Activated naive CD4-positive, alpha-beta T cell treated with anti-CD3 and anti-CD28 coated beads, Interleukin-2, amount 50 U/mL, for 24 hours (primary cell): ENCODE results near the gene RABGAP1L.
"Not testable (repeated sequence)": the region's sequence is repeated elsewhere in the genome, so short reads cannot be mapped to it uniquely, and the experiment has no call there.

Source experiments
- H3K27ac Mint-ChIP-seq: one replicate; pipeline ENCODE4 v1.8.0; 2021; ENCODE audit warnings: mild to moderate bottlenecking, mixed read lengths
- H3K27me3 Mint-ChIP-seq: one replicate; pipeline ENCODE4 v1.8.0; 2021; ENCODE audit warnings: mixed read lengths
- H3K36me3 Mint-ChIP-seq: one replicate; pipeline ENCODE4 v1.8.0; 2021; ENCODE audit warnings: mixed read lengths
- H3K4me1 Mint-ChIP-seq: one replicate; pipeline ENCODE4 v1.8.0; 2021; ENCODE audit warnings: mixed read lengths
- H3K4me3 Mint-ChIP-seq: one replicate; pipeline ENCODE4 v1.8.0; 2021; ENCODE audit warnings: mild to moderate bottlenecking, mixed read lengths
- H3K9me3 Mint-ChIP-seq: one replicate; pipeline ENCODE4 v1.8.0; 2021; ENCODE audit warnings: mixed read lengths

RABGAP1L gene

GRCh38 chr1:174238845-174239501, 79.7 kb downstream of the RABGAP1L start:
- not testable (repeated sequence) for H3K27ac Mint-ChIP-seq, H3K4me3 Mint-ChIP-seq, H3K4me1 Mint-ChIP-seq, H3K27me3 Mint-ChIP-seq, H3K9me3 Mint-ChIP-seq, H3K36me3 Mint-ChIP-seq

- no peak overlapping the region for H3K4me3 Mint-ChIP-seq
- peaks cover 13% of the 10 kb centered on the region for H3K36me3 Mint-ChIP-seq
- no peak overlapping the region for H3K27ac Mint-ChIP-seq
- no peaks in the 10 kb centered on the region for H3K9me3 Mint-ChIP-seq
- H3K4me1 Mint-ChIP-seq, result no peaks in the 10 kb centered on the region
- H3K27me3 Mint-ChIP-seq, result no peaks in the 10 kb centered on the region
Measured at GRCh38 chr1:174239541-174239940, 80.2 kb downstream of the RABGAP1L start.

- Mint-ChIP-seq H3K9me3 (no peaks in the 10 kb centered on the region), H3K27ac (no peak overlapping the region), H3K4me3 (no peak overlapping the region), H3K4me1 (no peaks in the 10 kb centered on the region), H3K36me3 (peaks cover 18% of the 10 kb centered on the region), H3K27me3 (no peaks in the 10 kb centered on the region)
Measured at GRCh38 chr1:174242856-174243255, 83.5 kb downstream of the RABGAP1L start.

GRCh38 chr1:174243451-174244000, 84.2 kb downstream of the RABGAP1L start:
- H3K27ac Mint-ChIP-seq, result no peak overlapping the region
- H3K4me3 Mint-ChIP-seq, result no peak overlapping the region
- no peaks in the 10 kb centered on the region for H3K4me1 Mint-ChIP-seq
- peaks cover 18% of the 10 kb centered on the region for H3K36me3 Mint-ChIP-seq
- no peaks in the 10 kb centered on the region for H3K27me3 Mint-ChIP-seq
- no peaks in the 10 kb centered on the region for H3K9me3 Mint-ChIP-seq

GRCh38 chr1:174244017-174244416, 84.7 kb downstream of the RABGAP1L start:
- H3K4me1 Mint-ChIP-seq, result no peaks in the 10 kb centered on the region
- peaks cover 18% of the 10 kb centered on the region for H3K36me3 Mint-ChIP-seq
- H3K27me3 Mint-ChIP-seq, result no peaks in the 10 kb centered on the region
- no peak overlapping the region for H3K27ac Mint-ChIP-seq
- no peak overlapping the region for H3K4me3 Mint-ChIP-seq
- no peaks in the 10 kb centered on the region for H3K9me3 Mint-ChIP-seq

GRCh38 chr1:174247472-174247871, 88.2 kb downstream of the RABGAP1L start:
- Mint-ChIP-seq H3K27ac (no peak overlapping the region), H3K4me1 (no peaks in the 10 kb centered on the region), H3K9me3 (no peaks in the 10 kb centered on the region), H3K36me3 (peaks cover 10% of the 10 kb centered on the region), H3K27me3 (no peaks in the 10 kb centered on the region), H3K4me3 (no peak overlapping the region)

- Mint-ChIP-seq H3K4me1 (no peaks in the 10 kb centered on the region), H3K27ac (no peak overlapping the region), H3K27me3 (no peaks in the 10 kb centered on the region), H3K36me3 (peaks cover 10% of the 10 kb centered on the region), H3K9me3 (no peaks in the 10 kb centered on the region), H3K4me3 (no peak overlapping the region)
Measured at GRCh38 chr1:174248041-174248440, 88.7 kb downstream of the RABGAP1L start.

- not testable (repeated sequence) for H3K27me3 Mint-ChIP-seq, H3K27ac Mint-ChIP-seq, H3K4me3 Mint-ChIP-seq, H3K9me3 Mint-ChIP-seq, H3K36me3 Mint-ChIP-seq, H3K4me1 Mint-ChIP-seq
Measured at GRCh38 chr1:174256386-174256785, 97.1 kb downstream of the RABGAP1L start.

GRCh38 chr1:174258148-174258550, 98.8 kb downstream of the RABGAP1L start:
- no peak overlapping the region for H3K4me3 Mint-ChIP-seq
- peaks cover 7% of the 10 kb centered on the region for H3K36me3 Mint-ChIP-seq
- no peak overlapping the region for H3K27ac Mint-ChIP-seq
- no peaks in the 10 kb centered on the region for H3K9me3 Mint-ChIP-seq
- no peaks in the 10 kb centered on the region for H3K4me1 Mint-ChIP-seq
- H3K27me3 Mint-ChIP-seq, result no peaks in the 10 kb centered on the region

GRCh38 chr1:174262349-174263241, 103.3 kb downstream of the RABGAP1L start:
- Mint-ChIP-seq H3K27me3 (no peaks in the 10 kb centered on the region), H3K36me3 (no peaks in the 10 kb centered on the region), H3K4me3 (no peak overlapping the region), H3K9me3 (no peaks in the 10 kb centered on the region), H3K4me1 (no peaks in the 10 kb centered on the region), H3K27ac (no peak overlapping the region)

GRCh38 chr1:174265282-174265681, 106.0 kb downstream of the RABGAP1L start:
- Mint-ChIP-seq H3K4me1 (no peaks in the 10 kb centered on the region), H3K36me3 (no peaks in the 10 kb centered on the region), H3K4me3 (no peak overlapping the region), H3K27ac (no peak overlapping the region), H3K27me3 (no peaks in the 10 kb centered on the region), H3K9me3 (no peaks in the 10 kb centered on the region)

GRCh38 chr1:174266476-174266875, 107.2 kb downstream of the RABGAP1L start:
- Mint-ChIP-seq H3K27ac (no peak overlapping the region), H3K4me1 (no peaks in the 10 kb centered on the region), H3K4me3 (no peak overlapping the region), H3K27me3 (no peaks in the 10 kb centered on the region), H3K9me3 (no peaks in the 10 kb centered on the region), H3K36me3 (no peaks in the 10 kb centered on the region)

- Mint-ChIP-seq H3K4me1 (no peaks in the 10 kb centered on the region), H3K27me3 (no peaks in the 10 kb centered on the region), H3K36me3 (no peaks in the 10 kb centered on the region), H3K9me3 (no peaks in the 10 kb centered on the region), H3K27ac (no peak overlapping the region), H3K4me3 (no peak overlapping the region)
Measured at GRCh38 chr1:174266991-174267612, 107.8 kb downstream of the RABGAP1L start.

- no peaks in the 10 kb centered on the region for H3K9me3 Mint-ChIP-seq
- no peaks in the 10 kb centered on the region for H3K27me3 Mint-ChIP-seq
- H3K4me3 Mint-ChIP-seq, result no peak overlapping the region
- no peaks in the 10 kb centered on the region for H3K4me1 Mint-ChIP-seq
- H3K27ac Mint-ChIP-seq, result no peak overlapping the region
- H3K36me3 Mint-ChIP-seq, result peaks cover 1% of the 10 kb centered on the region
Measured at GRCh38 chr1:174269989-174270651, 110.8 kb downstream of the RABGAP1L start.

- no peak overlapping the region for H3K27ac Mint-ChIP-seq
- no peaks in the 10 kb centered on the region for H3K27me3 Mint-ChIP-seq
- peaks cover 1% of the 10 kb centered on the region for H3K36me3 Mint-ChIP-seq
- H3K4me3 Mint-ChIP-seq, result no peak overlapping the region
- H3K9me3 Mint-ChIP-seq, result no peaks in the 10 kb centered on the region
- H3K4me1 Mint-ChIP-seq, result no peaks in the 10 kb centered on the region
Measured at GRCh38 chr1:174273190-174273589, 113.9 kb downstream of the RABGAP1L start.
